ENCODE data around the gene CRACR2B. TPM values are rescaled to one million over a fixed set of nuclear protein-coding genes. Genes with fewer than 3 reads are reported as not detected.

Gene CRACR2B
- total and polyA plus RNA-seq, 2 experiments from 2014 or later = 2.0 to 2.3 TPM

DNA sequence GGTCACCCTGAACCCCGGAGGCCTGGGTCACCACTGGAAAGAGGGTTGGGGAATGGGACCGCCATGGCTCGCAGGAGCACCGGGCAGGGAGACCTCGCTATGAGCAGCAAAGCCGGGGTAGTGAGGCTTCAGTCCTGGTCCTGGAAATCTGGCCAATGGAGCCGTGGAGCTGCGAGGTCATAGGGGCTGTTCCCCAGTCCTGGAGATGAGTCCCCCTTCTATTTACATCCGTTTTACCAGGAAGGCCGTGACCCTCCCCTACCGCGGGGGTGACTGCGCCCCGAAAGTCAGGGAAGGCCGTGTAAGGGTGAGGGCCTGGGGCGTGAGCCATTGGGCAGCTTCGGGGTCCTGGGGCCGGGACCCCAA is 23.1 kb upstream of the CRACR2B start:
- Histone ChIP-seq H3K9ac (peak overlapping the region; percentile 80), H3K4me2 (ENCODE audit: unreplicated experiment) (peak overlapping the region; percentile 89), H3K9me3 (ENCODE audit: low read depth) (no peaks in the 10 kb centered on the region), H3F3A (ENCODE audit: insufficient read depth) (no peaks in the 10 kb centered on the region), H3K79me2 (ENCODE audit: insufficient read depth) (peaks cover 23% of the 10 kb centered on the region), H3K4me3 (peak overlapping the region; percentile 73), H3K9me2 (ENCODE audit: insufficient read depth) (no peaks in the 10 kb centered on the region), H3K27me3 (replicated peaks; ENCODE audit: insufficient read depth) (no peaks in the 10 kb centered on the region), H3K36me3 (ENCODE audit: low read depth) (no peaks in the 10 kb centered on the region; the same call in 1 of the 2 replicates), H3K27ac (no peak overlapping the region), H3K4me1 (ENCODE audit: insufficient read depth) (peaks cover 10% of the 10 kb centered on the region), H2AFZ (peak overlapping the region; percentile 83), H4K20me1 (ENCODE audit: insufficient read depth) (no peaks in the 10 kb centered on the region)
- in situ Hi-C loops (cut with MboI) = no loop called here
- TF ChIP-seq EZH2 (IDR thresholded peaks at IDR 0.05; ENCODE audit: insufficient read depth, poor library complexity, severe bottlenecking) (no peak), EZH2phosphoT487 (IDR thresholded peaks at IDR 0.05; ENCODE audit: insufficient read depth, low read depth) (no peak)
- DNase-seq = no peak
- WGBS, 2 experiments (ENCODE audit: low coverage in 1 of 2, low lambda C conversion rate in 2 of 2, missing lambda C conversion rate in 2 of 2) = 5 to 6% methylated on average over 18 of the region's 18 CpGs

DNA sequence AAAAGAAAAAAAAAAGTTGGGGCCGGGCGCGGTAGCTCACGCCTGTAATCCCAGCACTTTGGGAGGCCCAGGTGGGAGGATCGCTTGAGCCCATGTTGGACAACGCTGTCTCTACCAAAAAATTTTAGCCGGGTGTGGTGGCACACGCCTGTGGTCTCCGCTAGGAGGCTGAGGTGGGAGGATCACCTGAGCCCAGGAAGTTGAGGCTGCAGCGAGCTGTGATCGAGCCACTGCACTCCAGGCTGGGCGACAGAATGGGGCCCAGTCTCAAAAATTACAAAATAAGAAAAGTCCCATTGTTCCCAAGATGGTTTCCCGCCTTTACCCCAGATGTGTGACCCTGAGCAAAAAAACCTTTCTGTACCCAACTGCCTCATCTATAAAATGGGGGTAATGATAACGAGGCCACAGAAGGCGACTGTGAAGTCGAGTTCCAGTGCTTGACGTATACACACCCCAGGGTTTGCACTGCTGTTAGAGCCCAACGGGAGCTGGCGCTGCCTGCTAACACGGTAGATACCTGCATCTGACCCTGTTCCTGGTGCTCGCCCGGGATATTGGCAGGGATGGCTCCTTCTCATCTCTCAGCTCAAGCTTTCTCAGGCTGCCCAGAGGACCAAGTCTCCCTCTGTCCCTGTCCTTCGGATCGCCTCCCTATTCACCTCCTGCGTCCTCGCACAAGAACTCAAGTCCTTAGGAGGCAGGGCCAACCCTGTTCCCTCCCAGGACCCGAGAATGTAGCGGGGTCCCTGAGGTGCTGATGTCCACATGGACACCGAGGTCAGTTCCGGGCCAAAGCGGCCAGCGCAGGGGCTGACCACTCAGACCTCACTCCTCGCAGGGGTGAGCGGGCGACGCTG is 19.1 kb upstream of the CRACR2B start:
- Histone ChIP-seq H3K4me2 (ENCODE audit: unreplicated experiment) (peak overlapping the region; percentile 77), H3K27me3 (replicated peaks; ENCODE audit: insufficient read depth) (no peaks in the 10 kb centered on the region), H3K4me1 (ENCODE audit: insufficient read depth) (peaks cover 20% of the 10 kb centered on the region), H3F3A (ENCODE audit: insufficient read depth) (peaks cover 28% of the 10 kb centered on the region), H4K20me1 (ENCODE audit: insufficient read depth) (no peaks in the 10 kb centered on the region; the same call in 1 of the 2 replicates), H3K36me3 (ENCODE audit: low read depth) (peaks cover 19% of the 10 kb centered on the region), H3K79me2 (ENCODE audit: insufficient read depth) (peaks cover 62% of the 10 kb centered on the region), H3K9ac (peak overlapping the region; percentile 95), H2AFZ (peak overlapping the region; percentile 76), H3K4me3 (peak overlapping the region; percentile 86), H3K9me3 (ENCODE audit: low read depth) (no peaks in the 10 kb centered on the region), H3K27ac (peak overlapping the region; percentile 98), H3K9me2 (ENCODE audit: insufficient read depth) (no peaks in the 10 kb centered on the region)
- no peak for TF ChIP-seq EZH2phosphoT487 (IDR thresholded peaks at IDR 0.05; ENCODE audit: insufficient read depth, low read depth)
- TF ChIP-seq EZH2 (IDR thresholded peaks at IDR 0.05; ENCODE audit: insufficient read depth, poor library complexity, severe bottlenecking) = no peak
- in situ Hi-C loops (cut with MboI) = no loop called here
- 24 to 34% methylated on average over 30 to 36 of the region's 36 CpGs for WGBS, 2 experiments (ENCODE audit: low coverage in 1 of 2, low lambda C conversion rate in 2 of 2, missing lambda C conversion rate in 2 of 2)
- DNase-seq = peak; percentile 61

DNA sequence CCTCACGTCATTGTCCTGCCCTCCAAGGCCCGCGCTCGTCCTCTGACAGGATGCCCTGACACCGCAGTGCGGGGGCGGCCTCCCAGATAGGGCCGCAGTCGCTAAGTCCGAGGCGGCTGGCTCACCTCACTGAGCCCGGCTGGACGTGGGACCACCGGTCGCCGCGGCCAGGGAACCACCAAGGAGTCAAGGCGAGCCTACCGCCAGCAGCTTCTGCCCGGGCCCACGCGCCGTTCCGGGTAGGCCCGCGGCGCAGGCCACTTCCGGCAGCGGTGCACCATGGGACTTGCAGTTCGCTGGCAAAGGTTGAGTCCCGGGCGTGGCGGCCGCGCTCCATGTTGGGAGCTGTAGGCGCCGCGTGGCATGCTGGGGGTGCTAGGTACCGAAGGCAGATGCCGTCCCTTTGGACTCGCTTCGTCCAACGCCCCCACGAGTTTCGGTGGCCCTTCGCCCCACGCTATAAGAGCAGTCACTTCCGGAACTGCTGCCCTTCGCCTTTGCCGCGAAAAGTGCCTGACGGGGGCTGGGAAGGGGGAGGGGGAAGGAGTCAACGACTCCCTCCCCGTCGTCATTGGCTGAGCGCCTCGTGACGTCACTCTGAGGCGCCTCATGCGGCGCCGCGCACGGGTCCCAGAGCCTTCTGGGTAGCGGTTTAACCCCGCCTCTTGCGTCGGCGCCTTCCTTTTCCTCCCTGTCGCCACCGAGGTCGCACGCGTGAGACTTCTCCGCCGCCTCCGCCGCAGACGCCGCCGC is 18.3 kb upstream of the CRACR2B start, which contains the start of gene RPLP2:
Gene RPLP2, plus strand, starts transcription at position 681 of the 753 bp plus-strand sequence. CDS start 268 bp downstream, outside the sequence.
- WGBS, 2 experiments (ENCODE audit: low coverage in 1 of 2, low lambda C conversion rate in 2 of 2, missing lambda C conversion rate in 2 of 2) = 1 to 2% methylated on average over 52 to 81 of the region's 81 CpGs
- Histone ChIP-seq H4K20me1 (ENCODE audit: insufficient read depth) (no peaks in the 10 kb centered on the region; the same call in 1 of the 2 replicates), H3K4me2 (ENCODE audit: unreplicated experiment) (peak within 1 kb of the TSS; percentile 94), H3K4me1 (ENCODE audit: insufficient read depth) (peaks cover 20% of the 10 kb centered on the region), H3K27me3 (replicated peaks; ENCODE audit: insufficient read depth) (no peaks in the 10 kb centered on the region), H3F3A (ENCODE audit: insufficient read depth) (peaks cover 34% of the 10 kb centered on the region), H3K9me3 (ENCODE audit: low read depth) (no peaks in the 10 kb centered on the region), H3K36me3 (ENCODE audit: low read depth) (peaks cover 19% of the 10 kb centered on the region), H2AFZ (peak within 1 kb of the TSS; percentile 76), H3K79me2 (ENCODE audit: insufficient read depth) (peaks cover 63% of the 10 kb centered on the region), H3K9me2 (ENCODE audit: insufficient read depth) (no peaks in the 10 kb centered on the region), H3K4me3 (peak within 1 kb of the TSS; percentile 86), H3K27ac (peak within 1 kb of the TSS; percentile 98), H3K9ac (peak within 1 kb of the TSS; percentile 95)
- in situ Hi-C loops (cut with MboI) = no loop called here
- peak; percentile 99 for DNase-seq
- no peak for TF ChIP-seq EZH2phosphoT487 (IDR thresholded peaks at IDR 0.05; ENCODE audit: insufficient read depth, low read depth)
- TF ChIP-seq EZH2 (IDR thresholded peaks at IDR 0.05; ENCODE audit: insufficient read depth, poor library complexity, severe bottlenecking) = no peak

DNA sequence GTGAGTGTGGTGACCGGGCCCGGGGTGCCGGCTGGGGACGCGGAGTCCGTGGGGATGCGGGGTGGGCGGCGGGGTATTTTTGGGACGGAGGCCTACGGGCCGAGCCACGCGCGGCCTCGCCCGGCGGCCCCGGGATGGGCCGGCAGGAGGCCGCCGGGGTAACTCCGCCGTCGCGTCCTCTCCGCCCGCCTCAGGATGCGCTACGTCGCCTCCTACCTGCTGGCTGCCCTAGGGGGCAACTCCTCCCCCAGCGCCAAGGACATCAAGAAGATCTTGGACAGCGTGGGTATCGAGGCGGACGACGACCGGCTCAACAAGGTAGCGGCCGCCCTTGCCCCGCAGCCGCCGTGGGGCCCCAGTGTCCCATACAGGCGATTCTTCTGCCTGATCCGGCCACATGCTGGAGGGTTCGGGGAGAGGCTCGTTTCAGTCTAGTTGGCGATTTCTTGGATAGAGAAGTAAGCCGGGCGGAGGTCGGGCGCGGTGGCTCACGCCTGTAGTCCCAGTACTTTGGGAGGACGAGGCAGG is 17.6 kb upstream of the CRACR2B start:
- Histone ChIP-seq H3F3A (ENCODE audit: insufficient read depth) (peaks cover 34% of the 10 kb centered on the region), H3K79me2 (ENCODE audit: insufficient read depth) (peaks cover 63% of the 10 kb centered on the region), H3K4me2 (ENCODE audit: unreplicated experiment) (peak overlapping the region; percentile 94), H3K9me3 (ENCODE audit: low read depth) (no peaks in the 10 kb centered on the region), H3K36me3 (ENCODE audit: low read depth) (peaks cover 19% of the 10 kb centered on the region), H4K20me1 (ENCODE audit: insufficient read depth) (no peaks in the 10 kb centered on the region; the same call in 1 of the 2 replicates), H3K4me3 (peak overlapping the region; percentile 86), H2AFZ (no peak overlapping the region), H3K9me2 (ENCODE audit: insufficient read depth) (no peaks in the 10 kb centered on the region), H3K9ac (peak overlapping the region; percentile 95), H3K27me3 (replicated peaks; ENCODE audit: insufficient read depth) (no peaks in the 10 kb centered on the region), H3K27ac (peak overlapping the region; percentile 98), H3K4me1 (ENCODE audit: insufficient read depth) (peaks cover 20% of the 10 kb centered on the region)
- in situ Hi-C loops (cut with MboI) = no loop called here
- DNase-seq = no peak
- 1 to 2% methylated on average over 31 to 55 of the region's 55 CpGs for WGBS, 2 experiments (ENCODE audit: low coverage in 1 of 2, low lambda C conversion rate in 2 of 2, missing lambda C conversion rate in 2 of 2)
- no peak for TF ChIP-seq EZH2 (IDR thresholded peaks at IDR 0.05; ENCODE audit: insufficient read depth, poor library complexity, severe bottlenecking)
- no peak for TF ChIP-seq EZH2phosphoT487 (IDR thresholded peaks at IDR 0.05; ENCODE audit: insufficient read depth, low read depth)

Data from GM23248 (cell line).